HFF-Myc (cell line): ENCODE results near the gene BCAR1.
"Not testable (repeated sequence)": the region's sequence is repeated elsewhere in the genome, so short reads cannot be mapped to it uniquely, and the experiment has no call there.

Experiments used
- DNase-seq: peaks from one replicate; pipeline ENCODE4 v3.0.0-alpha.2; 2011; ENCODE audit warnings: low read depth; ENCODE audit errors: extremely low read depth
- H3K4me3 ChIP-seq: replicated peaks from 2 replicates; pipeline ENCODE4 v1.5.1; 2011; ENCODE audit warnings: low read depth, mild to moderate bottlenecking, control low read depth, low read length
- TF ChIP-seq, protein P1 (sequence below): IDR thresholded peaks from 2 replicates; pipeline ENCODE4 v1.5.1; 2012; ENCODE audit warnings: mild to moderate bottlenecking, low read depth, low read length, control low read depth; ENCODE audit errors: missing control alignments

The BCAR1 gene

DNA sequence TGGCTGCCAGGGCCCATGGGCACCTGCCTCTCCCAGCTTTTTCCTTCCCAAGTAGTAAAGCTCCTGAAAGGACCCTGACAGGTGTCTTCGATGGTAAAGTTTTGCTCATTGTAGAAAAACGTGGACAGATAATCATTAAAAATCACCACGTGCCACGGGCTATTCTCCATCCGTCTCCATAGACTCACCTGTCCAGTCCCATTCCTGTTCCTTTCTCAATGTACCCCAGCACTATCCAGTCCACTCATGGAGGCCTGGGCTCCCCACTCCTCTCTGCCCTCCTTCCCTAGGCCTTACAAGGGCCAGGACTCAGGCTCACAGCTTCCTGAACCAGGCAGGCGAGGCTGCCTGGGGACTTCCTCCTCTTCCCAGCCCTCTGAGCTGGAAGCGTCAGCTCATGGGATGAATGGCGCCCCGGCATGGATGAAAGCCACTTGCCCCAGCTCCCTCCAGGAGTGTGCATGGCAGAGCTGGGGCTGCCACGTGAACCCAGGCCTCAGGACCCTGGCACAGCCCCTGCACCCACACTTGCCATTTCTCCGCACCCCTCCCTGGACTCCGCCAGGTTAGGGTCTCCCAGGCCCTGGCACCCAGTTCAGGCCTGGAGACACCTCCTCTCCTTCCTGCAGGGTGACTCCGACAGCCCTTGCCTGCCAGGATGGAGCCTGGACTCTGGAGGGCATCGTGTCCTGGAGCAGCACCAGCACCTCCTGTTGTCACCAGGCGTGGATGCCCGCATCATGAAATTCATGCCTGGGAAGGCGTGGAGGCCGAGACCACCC is 23.9 kb downstream of the BCAR1 start:
- TF ChIP-seq, protein P1, sequence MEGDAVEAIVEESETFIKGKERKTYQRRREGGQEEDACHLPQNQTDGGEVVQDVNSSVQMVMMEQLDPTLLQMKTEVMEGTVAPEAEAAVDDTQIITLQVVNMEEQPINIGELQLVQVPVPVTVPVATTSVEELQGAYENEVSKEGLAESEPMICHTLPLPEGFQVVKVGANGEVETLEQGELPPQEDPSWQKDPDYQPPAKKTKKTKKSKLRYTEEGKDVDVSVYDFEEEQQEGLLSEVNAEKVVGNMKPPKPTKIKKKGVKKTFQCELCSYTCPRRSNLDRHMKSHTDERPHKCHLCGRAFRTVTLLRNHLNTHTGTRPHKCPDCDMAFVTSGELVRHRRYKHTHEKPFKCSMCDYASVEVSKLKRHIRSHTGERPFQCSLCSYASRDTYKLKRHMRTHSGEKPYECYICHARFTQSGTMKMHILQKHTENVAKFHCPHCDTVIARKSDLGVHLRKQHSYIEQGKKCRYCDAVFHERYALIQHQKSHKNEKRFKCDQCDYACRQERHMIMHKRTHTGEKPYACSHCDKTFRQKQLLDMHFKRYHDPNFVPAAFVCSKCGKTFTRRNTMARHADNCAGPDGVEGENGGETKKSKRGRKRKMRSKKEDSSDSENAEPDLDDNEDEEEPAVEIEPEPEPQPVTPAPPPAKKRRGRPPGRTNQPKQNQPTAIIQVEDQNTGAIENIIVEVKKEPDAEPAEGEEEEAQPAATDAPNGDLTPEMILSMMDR = no peak
- no peak overlapping the region for H3K4me3 ChIP-seq
- DNase-seq = no peak

DNA sequence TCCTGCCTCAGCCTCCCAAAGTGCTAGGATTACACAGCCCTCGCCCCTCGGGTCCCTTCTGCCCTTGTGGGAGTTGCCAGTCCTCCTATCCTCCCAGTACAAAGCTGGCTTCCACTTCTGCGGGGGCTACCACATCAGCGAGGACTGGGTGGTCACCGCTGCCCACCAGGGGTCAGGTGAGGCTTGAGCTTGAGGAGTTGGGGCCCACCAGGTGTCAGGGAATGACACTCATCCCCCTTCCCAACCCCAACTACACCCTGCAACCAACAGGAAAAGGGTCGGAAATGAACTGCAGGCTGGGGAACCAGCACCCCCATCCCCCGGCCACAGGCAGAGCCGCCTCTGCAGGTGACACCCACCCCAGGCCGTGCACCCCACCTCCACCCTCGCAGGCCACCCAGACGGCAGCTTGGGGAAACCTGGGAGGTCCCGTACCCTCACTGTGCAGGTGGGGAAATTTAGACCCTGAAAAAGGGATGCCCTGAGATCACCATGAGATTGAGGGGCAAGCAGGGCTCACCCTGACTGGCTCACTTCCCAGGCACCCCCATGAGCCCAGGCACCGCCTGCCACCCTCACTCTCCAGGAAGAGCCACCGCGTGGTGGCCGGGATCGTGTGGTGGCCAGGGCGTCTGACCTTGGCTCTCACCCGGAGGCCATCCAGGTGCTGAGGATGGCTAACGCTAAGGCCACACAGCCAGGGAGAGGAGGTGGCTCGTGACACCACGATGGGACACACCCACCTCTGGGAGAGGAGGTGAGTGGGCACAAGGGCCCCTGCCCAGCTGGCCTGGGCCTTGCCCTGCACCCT is 24.7 kb downstream of the BCAR1 start:
- TF ChIP-seq, protein P1 = no peak
- no peak overlapping the region for H3K4me3 ChIP-seq

DNA sequence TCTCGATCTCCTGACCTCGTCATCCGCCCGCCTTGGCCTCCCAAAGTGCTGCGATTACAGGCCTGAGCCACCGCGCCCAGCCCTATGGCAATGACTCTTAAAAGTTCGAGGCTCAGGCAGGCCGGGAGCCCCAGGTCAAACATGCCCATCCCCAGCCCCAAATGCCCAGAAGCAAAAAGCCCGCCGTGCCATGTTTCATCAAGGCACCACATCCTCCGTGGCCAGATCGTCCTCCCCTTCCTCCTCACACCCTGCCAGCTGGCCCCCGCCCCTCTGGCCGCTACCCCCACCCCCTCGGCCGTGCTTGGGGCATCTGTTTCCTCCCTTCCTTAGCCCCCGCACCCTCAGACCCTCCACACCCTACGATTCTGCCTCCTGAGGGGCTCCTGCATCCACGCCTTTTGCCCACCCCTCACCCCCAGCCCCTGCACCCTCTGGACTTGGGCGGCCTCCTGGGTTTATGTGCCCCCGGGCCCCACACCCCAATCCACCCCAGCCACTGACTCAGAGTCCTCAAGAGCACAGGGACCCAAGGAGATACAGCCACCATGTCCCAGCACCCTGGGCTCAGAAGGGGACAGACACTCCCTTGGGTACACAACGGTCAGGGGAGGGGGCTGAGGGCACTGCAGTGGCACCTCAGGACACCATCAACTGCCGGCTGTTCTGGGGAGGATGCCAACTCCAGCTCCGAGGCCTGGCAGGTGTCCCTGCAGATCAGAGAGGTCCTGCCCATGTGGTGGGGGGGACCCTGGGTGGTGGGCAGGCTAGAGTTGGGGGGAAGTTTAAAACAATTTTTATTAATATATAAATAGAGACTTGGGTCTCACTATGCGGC is 25.5 kb downstream of the BCAR1 start:
- no peak overlapping the region for H3K4me3 ChIP-seq
- DNase-seq = no peak
- TF ChIP-seq, protein P1 = no peak

More for the DNA sequence above, 24.7 kb downstream of the BCAR1 start:
- no peak for DNase-seq

DNA sequence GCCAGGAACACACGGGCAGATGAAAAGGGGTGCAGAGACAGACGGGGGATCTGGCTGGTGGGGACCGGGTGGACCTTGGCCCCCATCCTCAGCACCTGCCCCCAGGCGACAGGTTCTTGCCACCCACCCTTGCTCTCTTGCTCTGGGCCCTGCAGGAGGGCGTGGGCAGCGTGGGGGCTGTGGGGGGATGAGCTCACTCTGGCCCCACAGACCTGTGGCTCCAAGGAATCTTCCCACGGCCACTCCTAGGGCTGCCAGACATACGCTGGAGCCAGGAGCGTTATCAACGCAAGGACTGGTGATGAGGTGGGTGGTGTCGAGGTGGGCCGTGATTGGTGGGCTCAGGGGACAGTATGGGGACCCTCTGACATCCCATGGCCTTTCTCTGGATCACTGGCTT is 26.3 kb downstream of the BCAR1 start:
- no peak for DNase-seq
- H3K4me3 ChIP-seq = no peak overlapping the region
- TF ChIP-seq, protein P1 = no peak

DNA sequence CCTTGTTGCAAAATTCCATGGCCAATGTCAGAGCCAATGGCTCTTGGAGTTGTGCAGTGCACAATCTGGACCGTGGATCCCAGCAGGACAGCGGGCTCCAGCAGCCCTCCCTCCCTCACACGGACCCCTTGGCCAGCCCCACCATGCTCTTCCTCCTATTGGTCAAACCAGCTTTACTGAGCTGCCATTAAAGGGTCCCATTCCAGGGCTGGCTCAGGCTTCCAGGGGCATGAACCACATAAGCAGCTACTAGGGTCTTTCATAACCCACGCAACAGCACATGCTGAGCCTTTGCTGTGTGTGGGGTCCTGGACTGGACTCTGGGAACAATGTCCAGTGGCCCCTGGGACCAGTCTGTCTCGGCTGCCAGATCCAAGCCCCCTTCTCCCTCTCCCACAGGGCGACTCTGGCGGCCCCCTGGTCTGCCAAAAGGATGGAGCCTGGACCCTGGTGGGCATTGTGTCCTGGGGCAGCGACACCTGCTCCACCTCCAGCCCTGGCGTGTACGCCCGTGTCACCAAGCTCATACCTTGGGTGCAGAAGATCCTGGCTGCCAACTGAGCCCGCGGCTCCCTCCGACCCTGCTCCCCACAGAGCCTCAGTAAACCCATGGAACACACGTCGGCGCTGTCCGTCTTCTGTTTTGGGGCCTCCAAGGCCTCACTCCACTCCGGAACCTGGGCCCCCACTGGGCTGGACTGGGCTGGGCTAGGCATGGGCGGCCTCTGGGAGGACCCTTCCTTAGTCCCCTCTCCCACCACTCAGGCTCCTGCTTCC is 26.9 kb downstream of the BCAR1 start:
- no peak for DNase-seq
- H3K4me3 ChIP-seq = no peak overlapping the region
- TF ChIP-seq, protein P1 = no peak

DNA sequence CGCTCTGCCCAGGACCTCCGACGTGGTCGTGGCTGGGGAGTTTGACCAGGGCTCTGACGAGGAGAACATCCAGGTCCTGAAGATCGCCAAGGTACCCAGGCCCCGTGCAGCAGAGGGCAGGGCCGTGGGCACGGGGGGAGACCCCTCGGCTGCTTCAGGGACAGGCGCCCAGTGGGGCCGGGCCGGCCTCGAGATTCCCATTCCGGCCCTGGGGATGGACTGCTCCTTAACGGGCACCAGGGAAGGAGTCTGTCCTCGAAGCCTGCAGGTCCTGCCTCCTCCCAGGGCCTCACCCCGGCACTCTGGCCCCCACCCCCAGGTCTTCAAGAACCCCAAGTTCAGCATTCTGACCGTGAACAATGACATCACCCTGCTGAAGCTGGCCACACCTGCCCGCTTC is 28.3 kb downstream of the BCAR1 start:
- H3K4me3 ChIP-seq, DNase-seq: not testable (repeated sequence)
